Measurements from ENCODE around the gene MYO18A.

DNA sequence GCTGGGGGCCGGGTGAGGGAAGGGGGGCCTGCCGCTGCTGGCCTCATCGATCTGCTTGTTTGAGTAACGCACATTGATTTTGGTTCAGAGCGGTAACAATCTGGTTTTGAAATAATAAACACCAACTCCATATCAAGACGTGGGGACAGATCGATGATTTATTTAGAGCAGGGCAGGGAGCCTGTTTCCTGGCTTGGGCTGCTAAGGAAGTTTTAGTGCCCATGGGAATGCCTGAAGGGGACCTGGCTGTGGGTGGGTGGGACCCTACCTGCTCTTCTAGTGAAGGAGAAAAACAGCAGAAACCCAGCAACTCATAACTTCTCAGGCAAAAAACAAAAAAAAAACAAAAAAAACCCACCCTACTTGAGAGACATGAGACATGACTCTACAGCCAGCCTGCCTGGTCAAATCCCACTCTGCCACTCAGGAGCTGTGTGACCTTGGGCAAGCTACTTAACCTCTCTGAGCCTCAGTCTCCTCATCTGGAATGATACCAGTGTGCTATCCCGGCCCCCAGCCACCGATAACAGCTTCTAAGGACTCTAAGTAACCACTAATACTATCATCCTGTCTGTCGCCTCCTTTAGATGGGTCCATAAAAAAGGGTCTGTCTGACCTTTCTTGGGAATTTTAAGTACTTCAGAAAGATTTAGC, 71.2 kb downstream of the MYO18A start:
- TF ChIP-seq GATA3 (IDR thresholded peaks at IDR 0.05; ENCODE audit: low read depth, low read length) (no peak), GATA2 (IDR thresholded peaks at IDR 0.05; ENCODE audit: low read depth, low read length) (no peak)

Measured in SH-SY5Y (cell line).